GM23338 (cell line): ENCODE results near the gene LY6G6D. TPM values are rescaled to one million over a fixed set of nuclear protein-coding genes. Genes with fewer than 3 reads are reported as not detected.

ENCODE experiments used
- ATAC-seq: fragments of 200-7000 bp; cut with Tn5 transposase; 3 replicates; pipeline ENCODE4 v1.9.1; 2020
- DNase-seq: peaks from one replicate; pipeline ENCODE4 v3.0.0-alpha.2; 2015; ENCODE audit warnings: low spot score
- H2AFZ ChIP-seq: fragments of 200-600 bp; sonication (generic); 2 replicates; pipeline ENCODE4 v1.8.0; 2016; ENCODE audit warnings: antibody characterized with exemption, mild to moderate bottlenecking, moderate library complexity
- H3F3A ChIP-seq: fragments of 200-600 bp; sonication (generic); replicated peaks from 2 replicates; pipeline ENCODE4 v1.8.0; 2017; ENCODE audit warnings: antibody characterized with exemption, mixed run types, low read depth
- H3K27ac ChIP-seq: fragments of 200-600 bp; sonication (generic); 2 replicates; pipeline ENCODE4 v1.6.1; 2016; ENCODE audit warnings: low read depth
- H3K27me3 ChIP-seq: fragments of 200-600 bp; sonication (generic); 2 replicates; pipeline ENCODE4 v1.8.0; 2016; ENCODE audit warnings: mild to moderate bottlenecking, mixed run types, moderate library complexity; ENCODE audit not compliant: insufficient read depth
- H3K36me3 ChIP-seq: fragments of 200-600 bp; sonication (generic); 2 replicates; pipeline ENCODE4 v1.8.0; 2016; ENCODE audit warnings: mild to moderate bottlenecking; ENCODE audit not compliant: insufficient read depth
- H3K4me1 ChIP-seq: fragments of 200-600 bp; sonication (generic); 2 replicates; pipeline ENCODE4 v1.8.0; 2016; ENCODE audit warnings: mild to moderate bottlenecking, moderate library complexity; ENCODE audit not compliant: insufficient read depth
- H3K4me2 ChIP-seq: fragments of 200-600 bp; sonication (generic); 2 replicates; pipeline ENCODE4 v1.7.1; 2017; ENCODE audit warnings: mixed run types
- H3K4me3 ChIP-seq: fragments of 200-600 bp; sonication (generic); 2 replicates; pipeline ENCODE4 v1.6.1; 2016; ENCODE audit warnings: mixed run types
- H3K79me2 ChIP-seq: fragments of 200-600 bp; sonication (generic); replicated peaks from 2 replicates; pipeline ENCODE4 v1.8.0; 2017; ENCODE audit warnings: mild to moderate bottlenecking; ENCODE audit not compliant: insufficient read depth
- H3K9me2 ChIP-seq: fragments of 200-600 bp; sonication (generic); 2 replicates; pipeline ENCODE4 v1.8.0; 2017; ENCODE audit not compliant: insufficient read depth
- H4K20me1 ChIP-seq: fragments of 200-600 bp; sonication (generic); replicated peaks from 2 replicates; pipeline ENCODE4 v1.8.0; 2017; ENCODE audit warnings: mild to moderate bottlenecking; ENCODE audit not compliant: insufficient read depth
- H3K27ac Mint-ChIP-seq: 2 replicates; pipeline ENCODE4 v1.8.0; 2020; ENCODE audit warnings: inconsistent platforms, mild to moderate bottlenecking, moderate library complexity, mixed read lengths
- H3K27me3 Mint-ChIP-seq: 3 replicates; pipeline ENCODE4 v1.8.0; 2022; ENCODE audit warnings: low read depth, mild to moderate bottlenecking, moderate library complexity, mixed read lengths, inconsistent platforms; ENCODE audit not compliant: insufficient read depth, poor library complexity
- H3K36me3 Mint-ChIP-seq: 3 replicates; pipeline ENCODE4 v1.8.0; 2021; ENCODE audit warnings: low read depth, mild to moderate bottlenecking, inconsistent platforms, moderate library complexity, mixed read lengths
- H3K4me1 Mint-ChIP-seq: 3 replicates; pipeline ENCODE4 v1.8.0; 2020; ENCODE audit warnings: mild to moderate bottlenecking, inconsistent platforms, mixed read lengths
- H3K4me3 Mint-ChIP-seq: 3 replicates; pipeline ENCODE4 v1.8.0; 2021; ENCODE audit warnings: moderate library complexity, mild to moderate bottlenecking, inconsistent platforms, mixed read lengths
- H3K9me3 Mint-ChIP-seq: 3 replicates; pipeline ENCODE4 v1.8.0; 2020; ENCODE audit warnings: moderate library complexity, mild to moderate bottlenecking, inconsistent platforms, mixed read lengths
- CREB1 ChIP-seq: fragments of 250-450 bp; sonication (Bioruptor Pico); IDR thresholded peaks from 2 replicates; pipeline ENCODE4 v1.5.0; 2020; ENCODE audit warnings: low read depth, mild to moderate bottlenecking, moderate library complexity
- EZH2 ChIP-seq: fragments of 200-600 bp; sonication (generic); IDR thresholded peaks from one replicate; pipeline ENCODE4 v1.8.0; 2017; ENCODE audit warnings: antibody characterized with exemption, mild to moderate bottlenecking, low read depth; ENCODE audit not compliant: unreplicated experiment
- EZH2phosphoT487 ChIP-seq: fragments of 200-600 bp; sonication (generic); IDR thresholded peaks from one replicate; pipeline ENCODE4 v1.8.1; 2018; ENCODE audit warnings: antibody characterized with exemption; ENCODE audit not compliant: unreplicated experiment
- JUNB ChIP-seq: IDR thresholded peaks from one replicate; pipeline ENCODE4 v1.6.1; 2016; ENCODE audit warnings: antibody characterized with exemption; ENCODE audit not compliant: unreplicated experiment
- NANOG ChIP-seq: IDR thresholded peaks from 2 replicates; pipeline ENCODE4 v1.6.1; 2016; ENCODE audit warnings: antibody characterized with exemption, borderline replicate concordance
- POLR2AphosphoS5 ChIP-seq: IDR thresholded peaks from 2 replicates; pipeline ENCODE4 v1.6.1; 2016; ENCODE audit warnings: antibody characterized with exemption, low read depth
- STAT1 ChIP-seq: IDR thresholded peaks from one replicate; pipeline ENCODE4 v1.6.1; 2016; ENCODE audit warnings: antibody characterized with exemption; ENCODE audit not compliant: unreplicated experiment
- ZNF114 ChIP-seq: fragments of 250-450 bp; sonication (Bioruptor Pico); IDR thresholded peaks from 2 replicates; pipeline ENCODE4 v1.5.0; 2020; ENCODE audit warnings: mild to moderate bottlenecking, moderate library complexity
- ZNF331 ChIP-seq: fragments of 250-450 bp; sonication (Bioruptor Pico); IDR thresholded peaks from 2 replicates; pipeline ENCODE4 v1.5.0; 2020; ENCODE audit warnings: low read depth, mild to moderate bottlenecking, moderate library complexity
- polyA plus RNA-seq: library from polyadenylated mRNA; unstranded; fragments of >200 nt; fragmentation: Nextera tagmentation; extraction: Ambion mirVana; gene quantifications from 2 replicates; pipeline ENCODE4 v1.2.1, GENCODE V29; 2016
- total RNA-seq: library from RNA; depleted of rRNA; stranded (reverse); fragments of >200 nt; shearing (Covaris generic); gene quantifications from 2 replicates; pipeline ENCODE4 v1.2.3, GENCODE V29; 2014
- TF ChIP-seq, protein P1 (sequence below): IDR thresholded peaks from 2 replicates; pipeline ENCODE4 v1.6.1; 2016; ENCODE audit warnings: antibody characterized with exemption
- TF ChIP-seq, protein P2 (sequence below): fragments of 250-450 bp; sonication (Bioruptor Pico); IDR thresholded peaks from 2 replicates; pipeline ENCODE4 v1.5.0; 2020; ENCODE audit warnings: mild to moderate bottlenecking, moderate library complexity
- TF ChIP-seq, protein P3 (sequence below): IDR thresholded peaks from one replicate; pipeline ENCODE4 v1.6.1; 2018; ENCODE audit warnings: antibody characterized with exemption; ENCODE audit not compliant: unreplicated experiment
- TF ChIP-seq, protein P4 (sequence below), 2 experiments: fragments of 200-600 bp in 1 of 2; sonication (generic) in 1 of 2; conservative IDR thresholded peaks; 2 replicates each; pipeline versions ENCODE4 v1.5.1 to v1.6.1; 2016 to 2017; ENCODE audit warnings: antibody characterized with exemption in 2 of 2, low read depth in 2 of 2, mild to moderate bottlenecking in 2 of 2, moderate library complexity in 1 of 2

The LY6G6D gene
- total and polyA plus RNA-seq, 2 experiments from 2014 or later, result not detected

DNA sequence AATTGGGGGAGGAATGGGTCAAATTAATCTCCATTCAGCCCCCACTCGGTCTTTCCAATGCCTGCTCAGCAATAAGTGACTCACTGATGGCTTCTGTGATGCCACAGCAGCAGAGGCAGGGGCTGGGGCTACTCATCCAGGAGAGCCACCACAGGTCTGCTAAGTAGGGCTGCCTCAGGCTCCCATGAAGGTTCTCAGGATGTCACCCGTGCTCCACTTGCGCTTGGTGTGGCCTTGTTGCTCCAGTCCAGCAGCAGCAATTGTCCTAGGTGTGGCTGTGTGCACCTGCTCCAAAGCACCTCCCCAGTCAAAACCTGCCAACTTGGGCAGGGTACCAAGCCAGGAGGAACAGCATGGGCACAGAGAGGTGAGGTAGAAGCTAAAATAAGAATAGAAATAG is 7.0 kb downstream of the LY6G6D start:
- DNase-seq (no peak), ATAC-seq (no peak)
- Histone ChIP-seq H4K20me1 (no peaks in the 10 kb centered on the region), H3K36me3 (no peaks in the 10 kb centered on the region), H3F3A (no peaks in the 10 kb centered on the region), H3K9me2 (no peaks in the 10 kb centered on the region), H3K4me3 (no peak overlapping the region), H3K4me1 (peaks cover 14% of the 10 kb centered on the region), H3K4me2 (no peak overlapping the region), H3K79me2 (no peaks in the 10 kb centered on the region), H3K27me3 (no peaks in the 10 kb centered on the region), H2AFZ (no peak overlapping the region), H3K27ac (no peak overlapping the region)
- Mint-ChIP-seq H3K27me3 (peaks cover 20% of the 10 kb centered on the region), H3K36me3 (peaks cover 15% of the 10 kb centered on the region), H3K4me3 (no peak overlapping the region), H3K9me3 (no peaks in the 10 kb centered on the region; the same call in 2 of the 3 replicates), H3K4me1 (peaks cover 20% of the 10 kb centered on the region), H3K27ac (no peak overlapping the region)
- TF ChIP-seq, protein P1, sequence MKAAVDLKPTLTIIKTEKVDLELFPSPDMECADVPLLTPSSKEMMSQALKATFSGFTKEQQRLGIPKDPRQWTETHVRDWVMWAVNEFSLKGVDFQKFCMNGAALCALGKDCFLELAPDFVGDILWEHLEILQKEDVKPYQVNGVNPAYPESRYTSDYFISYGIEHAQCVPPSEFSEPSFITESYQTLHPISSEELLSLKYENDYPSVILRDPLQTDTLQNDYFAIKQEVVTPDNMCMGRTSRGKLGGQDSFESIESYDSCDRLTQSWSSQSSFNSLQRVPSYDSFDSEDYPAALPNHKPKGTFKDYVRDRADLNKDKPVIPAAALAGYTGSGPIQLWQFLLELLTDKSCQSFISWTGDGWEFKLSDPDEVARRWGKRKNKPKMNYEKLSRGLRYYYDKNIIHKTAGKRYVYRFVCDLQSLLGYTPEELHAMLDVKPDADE, result no peak
- TF ChIP-seq, protein P2, sequence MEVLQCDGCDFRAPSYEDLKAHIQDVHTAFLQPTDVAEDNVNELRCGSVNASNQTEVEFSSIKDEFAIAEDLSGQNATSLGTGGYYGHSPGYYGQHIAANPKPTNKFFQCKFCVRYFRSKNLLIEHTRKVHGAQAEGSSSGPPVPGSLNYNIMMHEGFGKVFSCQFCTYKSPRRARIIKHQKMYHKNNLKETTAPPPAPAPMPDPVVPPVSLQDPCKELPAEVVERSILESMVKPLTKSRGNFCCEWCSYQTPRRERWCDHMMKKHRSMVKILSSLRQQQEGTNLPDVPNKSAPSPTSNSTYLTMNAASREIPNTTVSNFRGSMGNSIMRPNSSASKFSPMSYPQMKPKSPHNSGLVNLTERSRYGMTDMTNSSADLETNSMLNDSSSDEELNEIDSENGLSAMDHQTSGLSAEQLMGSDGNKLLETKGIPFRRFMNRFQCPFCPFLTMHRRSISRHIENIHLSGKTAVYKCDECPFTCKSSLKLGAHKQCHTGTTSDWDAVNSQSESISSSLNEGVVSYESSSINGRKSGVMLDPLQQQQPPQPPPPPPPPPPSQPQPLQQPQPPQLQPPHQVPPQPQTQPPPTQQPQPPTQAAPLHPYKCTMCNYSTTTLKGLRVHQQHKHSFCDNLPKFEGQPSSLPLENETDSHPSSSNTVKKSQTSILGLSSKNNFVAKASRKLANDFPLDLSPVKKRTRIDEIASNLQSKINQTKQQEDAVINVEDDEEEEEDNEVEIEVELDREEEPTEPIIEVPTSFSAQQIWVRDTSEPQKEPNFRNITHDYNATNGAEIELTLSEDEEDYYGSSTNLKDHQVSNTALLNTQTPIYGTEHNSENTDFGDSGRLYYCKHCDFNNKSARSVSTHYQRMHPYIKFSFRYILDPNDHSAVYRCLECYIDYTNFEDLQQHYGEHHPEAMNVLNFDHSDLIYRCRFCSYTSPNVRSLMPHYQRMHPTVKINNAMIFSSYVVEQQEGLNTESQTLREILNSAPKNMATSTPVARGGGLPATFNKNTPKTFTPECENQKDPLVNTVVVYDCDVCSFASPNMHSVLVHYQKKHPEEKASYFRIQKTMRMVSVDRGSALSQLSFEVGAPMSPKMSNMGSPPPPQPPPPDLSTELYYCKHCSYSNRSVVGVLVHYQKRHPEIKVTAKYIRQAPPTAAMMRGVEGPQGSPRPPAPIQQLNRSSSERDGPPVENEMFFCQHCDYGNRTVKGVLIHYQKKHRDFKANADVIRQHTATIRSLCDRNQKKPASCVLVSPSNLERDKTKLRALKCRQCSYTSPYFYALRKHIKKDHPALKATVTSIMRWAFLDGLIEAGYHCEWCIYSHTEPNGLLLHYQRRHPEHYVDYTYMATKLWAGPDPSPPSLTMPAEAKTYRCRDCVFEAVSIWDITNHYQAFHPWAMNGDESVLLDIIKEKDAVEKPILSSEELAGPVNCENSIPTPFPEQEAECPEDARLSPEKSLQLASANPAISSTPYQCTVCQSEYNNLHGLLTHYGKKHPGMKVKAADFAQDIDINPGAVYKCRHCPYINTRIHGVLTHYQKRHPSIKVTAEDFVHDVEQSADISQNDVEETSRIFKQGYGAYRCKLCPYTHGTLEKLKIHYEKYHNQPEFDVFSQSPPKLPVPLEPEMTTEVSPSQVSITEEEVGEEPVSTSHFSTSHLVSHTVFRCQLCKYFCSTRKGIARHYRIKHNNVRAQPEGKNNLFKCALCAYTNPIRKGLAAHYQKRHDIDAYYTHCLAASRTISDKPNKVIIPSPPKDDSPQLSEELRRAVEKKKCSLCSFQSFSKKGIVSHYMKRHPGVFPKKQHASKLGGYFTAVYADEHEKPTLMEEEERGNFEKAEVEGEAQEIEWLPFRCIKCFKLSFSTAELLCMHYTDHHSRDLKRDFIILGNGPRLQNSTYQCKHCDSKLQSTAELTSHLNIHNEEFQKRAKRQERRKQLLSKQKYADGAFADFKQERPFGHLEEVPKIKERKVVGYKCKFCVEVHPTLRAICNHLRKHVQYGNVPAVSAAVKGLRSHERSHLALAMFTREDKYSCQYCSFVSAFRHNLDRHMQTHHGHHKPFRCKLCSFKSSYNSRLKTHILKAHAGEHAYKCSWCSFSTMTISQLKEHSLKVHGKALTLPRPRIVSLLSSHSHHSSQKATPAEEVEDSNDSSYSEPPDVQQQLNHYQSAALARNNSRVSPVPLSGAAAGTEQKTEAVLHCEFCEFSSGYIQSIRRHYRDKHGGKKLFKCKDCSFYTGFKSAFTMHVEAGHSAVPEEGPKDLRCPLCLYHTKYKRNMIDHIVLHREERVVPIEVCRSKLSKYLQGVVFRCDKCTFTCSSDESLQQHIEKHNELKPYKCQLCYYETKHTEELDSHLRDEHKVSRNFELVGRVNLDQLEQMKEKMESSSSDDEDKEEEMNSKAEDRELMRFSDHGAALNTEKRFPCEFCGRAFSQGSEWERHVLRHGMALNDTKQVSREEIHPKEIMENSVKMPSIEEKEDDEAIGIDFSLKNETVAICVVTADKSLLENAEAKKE, result no peak
- TF ChIP-seq EZH2 (no peak), ZNF331 (CRISPR knock-in tag) (no peak), CREB1 (no peak), NANOG (no peak), POLR2AphosphoS5 (no peak), JUNB (no peak), STAT1 (no peak), ZNF114 (no peak), EZH2phosphoT487 (no peak)
- TF ChIP-seq, protein P3, sequence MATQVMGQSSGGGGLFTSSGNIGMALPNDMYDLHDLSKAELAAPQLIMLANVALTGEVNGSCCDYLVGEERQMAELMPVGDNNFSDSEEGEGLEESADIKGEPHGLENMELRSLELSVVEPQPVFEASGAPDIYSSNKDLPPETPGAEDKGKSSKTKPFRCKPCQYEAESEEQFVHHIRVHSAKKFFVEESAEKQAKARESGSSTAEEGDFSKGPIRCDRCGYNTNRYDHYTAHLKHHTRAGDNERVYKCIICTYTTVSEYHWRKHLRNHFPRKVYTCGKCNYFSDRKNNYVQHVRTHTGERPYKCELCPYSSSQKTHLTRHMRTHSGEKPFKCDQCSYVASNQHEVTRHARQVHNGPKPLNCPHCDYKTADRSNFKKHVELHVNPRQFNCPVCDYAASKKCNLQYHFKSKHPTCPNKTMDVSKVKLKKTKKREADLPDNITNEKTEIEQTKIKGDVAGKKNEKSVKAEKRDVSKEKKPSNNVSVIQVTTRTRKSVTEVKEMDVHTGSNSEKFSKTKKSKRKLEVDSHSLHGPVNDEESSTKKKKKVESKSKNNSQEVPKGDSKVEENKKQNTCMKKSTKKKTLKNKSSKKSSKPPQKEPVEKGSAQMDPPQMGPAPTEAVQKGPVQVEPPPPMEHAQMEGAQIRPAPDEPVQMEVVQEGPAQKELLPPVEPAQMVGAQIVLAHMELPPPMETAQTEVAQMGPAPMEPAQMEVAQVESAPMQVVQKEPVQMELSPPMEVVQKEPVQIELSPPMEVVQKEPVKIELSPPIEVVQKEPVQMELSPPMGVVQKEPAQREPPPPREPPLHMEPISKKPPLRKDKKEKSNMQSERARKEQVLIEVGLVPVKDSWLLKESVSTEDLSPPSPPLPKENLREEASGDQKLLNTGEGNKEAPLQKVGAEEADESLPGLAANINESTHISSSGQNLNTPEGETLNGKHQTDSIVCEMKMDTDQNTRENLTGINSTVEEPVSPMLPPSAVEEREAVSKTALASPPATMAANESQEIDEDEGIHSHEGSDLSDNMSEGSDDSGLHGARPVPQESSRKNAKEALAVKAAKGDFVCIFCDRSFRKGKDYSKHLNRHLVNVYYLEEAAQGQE, result no peak
- TF ChIP-seq, protein P4, sequence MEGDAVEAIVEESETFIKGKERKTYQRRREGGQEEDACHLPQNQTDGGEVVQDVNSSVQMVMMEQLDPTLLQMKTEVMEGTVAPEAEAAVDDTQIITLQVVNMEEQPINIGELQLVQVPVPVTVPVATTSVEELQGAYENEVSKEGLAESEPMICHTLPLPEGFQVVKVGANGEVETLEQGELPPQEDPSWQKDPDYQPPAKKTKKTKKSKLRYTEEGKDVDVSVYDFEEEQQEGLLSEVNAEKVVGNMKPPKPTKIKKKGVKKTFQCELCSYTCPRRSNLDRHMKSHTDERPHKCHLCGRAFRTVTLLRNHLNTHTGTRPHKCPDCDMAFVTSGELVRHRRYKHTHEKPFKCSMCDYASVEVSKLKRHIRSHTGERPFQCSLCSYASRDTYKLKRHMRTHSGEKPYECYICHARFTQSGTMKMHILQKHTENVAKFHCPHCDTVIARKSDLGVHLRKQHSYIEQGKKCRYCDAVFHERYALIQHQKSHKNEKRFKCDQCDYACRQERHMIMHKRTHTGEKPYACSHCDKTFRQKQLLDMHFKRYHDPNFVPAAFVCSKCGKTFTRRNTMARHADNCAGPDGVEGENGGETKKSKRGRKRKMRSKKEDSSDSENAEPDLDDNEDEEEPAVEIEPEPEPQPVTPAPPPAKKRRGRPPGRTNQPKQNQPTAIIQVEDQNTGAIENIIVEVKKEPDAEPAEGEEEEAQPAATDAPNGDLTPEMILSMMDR (conservative IDR thresholded peaks at IDR 0.05; ENCODE audit: low read depth in 2 of 2), result no peak
